GM12873 (cell line): Measurements from ENCODE around the gene MUC22.

Experiments
- CTCF ChIP-seq: IDR thresholded peaks from 2 replicates; pipeline ENCODE4 v1.5.1; 2012; ENCODE audit warnings: low read depth, mild to moderate bottlenecking, moderate library complexity, low read length, control low read depth; ENCODE audit not compliant: insufficient read depth; ENCODE audit errors: missing control alignments

Gene MUC22

DNA sequence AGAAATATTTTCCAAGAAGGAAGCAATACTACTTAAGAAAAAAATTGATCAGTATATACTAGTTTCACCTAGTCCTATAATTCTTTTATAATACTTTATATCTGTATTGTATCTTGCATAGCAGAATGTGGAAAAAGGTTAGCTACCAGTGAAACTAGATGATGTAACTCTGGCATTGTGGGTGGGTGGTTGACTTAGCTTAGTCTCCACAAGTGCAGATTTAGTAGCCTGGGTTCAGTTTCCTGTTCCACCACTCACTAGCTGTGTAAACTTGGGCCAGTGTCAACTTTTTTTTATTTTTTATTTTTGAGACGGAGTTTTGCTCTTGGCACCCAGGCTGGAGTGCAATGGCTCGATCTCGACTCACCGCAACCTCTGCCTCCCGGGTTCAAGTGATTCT is 24.8 kb upstream of the MUC22 start:
- no peak for TF ChIP-seq CTCF

- no peak for TF ChIP-seq CTCF
Measured at GRCh38 chr6:30987304-30987703, 23.0 kb upstream of the MUC22 start.

- TF ChIP-seq CTCF: no peak
Measured at GRCh38 chr6:30988209-30988825, 22.0 kb upstream of the MUC22 start.

GRCh38 chr6:30990422-30991086 is 19.7 kb upstream of the MUC22 start:
- no peak for TF ChIP-seq CTCF

GRCh38 chr6:30991891-30992290 is 18.4 kb upstream of the MUC22 start:
- TF ChIP-seq CTCF: no peak

GRCh38 chr6:30997301-30997700 is 13.0 kb upstream of the MUC22 start:
- no peak for TF ChIP-seq CTCF

DNA sequence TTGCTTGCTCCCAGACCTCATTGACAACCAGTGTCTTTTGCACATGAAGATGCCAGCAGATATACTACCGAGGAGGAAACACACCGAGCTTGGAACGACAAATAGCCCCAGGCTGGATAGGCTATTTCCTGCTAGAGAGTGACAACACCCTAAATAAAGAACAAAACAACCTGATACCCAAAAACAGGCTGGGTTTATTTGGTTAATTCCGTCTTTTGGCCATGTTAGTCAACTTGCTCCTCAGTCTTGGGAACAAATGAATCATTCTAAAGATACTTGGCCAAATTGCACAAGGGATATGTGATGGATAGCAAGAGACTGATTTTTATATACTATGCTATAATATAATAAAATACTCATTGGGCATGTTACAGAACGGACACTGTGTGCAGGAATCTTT is 11.5 kb upstream of the MUC22 start:
- TF ChIP-seq CTCF: no peak
